ENCODE data around the gene SND1. TPM values are rescaled to one million over a fixed set of nuclear protein-coding genes. Genes with fewer than 3 reads are reported as not detected.

Gene SND1
- total and polyA plus RNA-seq, 10 of the 15 experiments (the other 5 are each of a cell fraction or from before 2014, with no cell fraction given) = 52.4 to 270 (median 146) TPM

- in situ Hi-C loops (cut with MboI) (no loop called here), intact Hi-C loops (cut with micrococcal nuclease; ENCODE audit: unreplicated experiment) (loop anchor here (10.0 kb wide), 1 partner anchor 218 kb away; no protein-coding TSS in a partner anchor)
- no peaks in the 10 kb centered on the region; the same call in 1 of the 2 replicates for H4K20me1 ChIP-seq (ENCODE audit: control insufficient read depth, insufficient read depth)
- BruUV-seq (replicated peaks) = no TSS peak
- SMC1A ChIA-PET (ENCODE audit: uncharacterized antibody, unreplicated experiment) = interaction anchor here (1.4 kb wide), 1 partner anchor 15 kb away, joined by 5 read pairs; no protein-coding TSS in a partner anchor
- no peaks in the 10 kb centered on the region for H3K27me3 ChIP-seq (replicated peaks in 1 of 2; ENCODE audit: control insufficient read depth in 2 of 2, insufficient read depth in 2 of 2, low read length in 1 of 2)
- no peak for DNase-seq (ENCODE audit: low read depth, low spot score)
- no peak overlapping the region for H3K4me3 ChIP-seq
- H3K9ac ChIP-seq (ENCODE audit: control insufficient read depth, insufficient read depth, low read length) = no peak overlapping the region
- H3K36me3 ChIP-seq (ENCODE audit: control insufficient read depth in 2 of 2, insufficient read depth in 2 of 2, low read length in 1 of 2) = peaks cover 7 to 13% of the 10 kb centered on the region in 2 experiments
- H3K4me1 ChIP-seq (ENCODE audit: control insufficient read depth, insufficient read depth, low read length) = peaks cover 23% of the 10 kb centered on the region
- 95% methylated on average over 4 of the region's 4 CpGs for WGBS (ENCODE audit: insufficient coverage, insufficient replicate concordance, low lambda C conversion rate, missing lambda C conversion rate)
- POLR2A ChIA-PET = no interaction called here
- H3K79me2 ChIP-seq (ENCODE audit: control insufficient read depth, insufficient read depth, low read length) = peaks cover 8% of the 10 kb centered on the region
- no peak for ATAC-seq
- H2AFZ ChIP-seq (ENCODE audit: control insufficient read depth, low read depth, low read length) = no peak overlapping the region
- CTCF ChIA-PET = interaction anchor here (1.4 kb wide), 1 partner anchor 140 kb away, joined by 3 read pairs; no protein-coding TSS in a partner anchor
- FAIRE-seq = no peak
- no peak overlapping the region for H3K27ac ChIP-seq (ENCODE audit: control insufficient read depth, insufficient read depth)
- RAD21 ChIA-PET (ENCODE audit: unreplicated experiment) = no interaction called here
- no peak overlapping the region for H3K4me2 ChIP-seq (ENCODE audit: control insufficient read depth, insufficient read depth)
- peaks cover 2% of the 10 kb centered on the region; the same call in 2 of the 3 replicates for H3K9me3 ChIP-seq (replicated peaks; ENCODE audit: control insufficient read depth, insufficient read depth, low read length)
- TF ChIP-seq RELA (IDR thresholded peaks at IDR 0.05; ENCODE audit: borderline replicate concordance, partially characterized antibody) (no peak), BCL11A (IDR thresholded peaks at IDR 0.05; ENCODE audit: low read depth, low read length) (no peak), CBX3 (IDR thresholded peaks at IDR 0.05; ENCODE audit: borderline replicate concordance, low read depth) (no peak)
These were observed 281.2 kb downstream of the SND1 start for GRCh38 chr7:127933146-127933545.

DNA sequence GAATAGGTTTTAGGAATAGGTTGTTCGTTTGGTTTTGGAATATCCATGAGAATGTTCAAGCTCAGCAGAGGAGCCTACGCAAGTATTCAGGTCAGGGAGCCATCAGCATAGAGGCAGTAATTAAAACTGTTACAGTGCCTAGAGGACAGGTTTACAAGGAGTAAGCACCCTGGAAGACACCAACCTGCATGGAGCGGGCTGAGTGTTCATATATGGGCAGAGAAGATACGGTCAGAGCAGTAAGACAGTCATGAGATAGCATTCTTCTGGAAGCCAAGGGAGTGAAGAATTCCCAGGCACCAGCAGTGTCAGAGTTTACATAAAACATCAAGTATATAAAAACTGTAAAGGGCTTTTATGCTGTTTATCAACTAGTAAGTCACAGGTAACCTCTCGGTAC lies 282.7 kb downstream of the SND1 start:
- Histone ChIP-seq H4K20me1 (ENCODE audit: control insufficient read depth, insufficient read depth) (no peaks in the 10 kb centered on the region; the same call in 1 of the 2 replicates), H3K9ac (ENCODE audit: control insufficient read depth, insufficient read depth, low read length) (no peak overlapping the region), H3K4me3 (no peak overlapping the region), H3K9me3 (replicated peaks; ENCODE audit: control insufficient read depth, insufficient read depth, low read length) (peaks cover 2% of the 10 kb centered on the region; the same call in 2 of the 3 replicates), H3K27ac (ENCODE audit: control insufficient read depth, insufficient read depth) (no peak overlapping the region), H3K36me3 (ENCODE audit: control insufficient read depth in 2 of 2, insufficient read depth in 2 of 2, low read length in 1 of 2) (peaks cover 4 to 21% of the 10 kb centered on the region in 2 experiments), H3K27me3 (replicated peaks in 1 of 2; ENCODE audit: control insufficient read depth in 2 of 2, insufficient read depth in 2 of 2, low read length in 1 of 2) (no peaks in the 10 kb centered on the region), H3K4me1 (ENCODE audit: control insufficient read depth, insufficient read depth, low read length) (peaks cover 8% of the 10 kb centered on the region), H2AFZ (ENCODE audit: control insufficient read depth, low read depth, low read length) (no peak overlapping the region), H3K79me2 (ENCODE audit: control insufficient read depth, insufficient read depth, low read length) (peaks cover 4% of the 10 kb centered on the region), H3K4me2 (ENCODE audit: control insufficient read depth, insufficient read depth) (no peak overlapping the region)
- DNase-seq (ENCODE audit: low read depth, low spot score) (no peak), ATAC-seq (no peak), FAIRE-seq (no peak)
- BruUV-seq (replicated peaks) = no TSS peak
- RAD21 ChIA-PET (ENCODE audit: unreplicated experiment) = no interaction called here
- intact Hi-C loops (cut with micrococcal nuclease; ENCODE audit: unreplicated experiment) (loop anchor here (10.0 kb wide), 1 partner anchor 220 kb away; no protein-coding TSS in a partner anchor), in situ Hi-C loops (cut with MboI) (no loop called here)
- POLR2A ChIA-PET = no interaction called here
- SMC1A ChIA-PET (ENCODE audit: uncharacterized antibody, unreplicated experiment) = interaction anchor here (0.9 kb wide), 1 partner anchor 23 kb away, joined by 3 read pairs; no protein-coding TSS in a partner anchor
- CTCF ChIA-PET = interaction anchor here (0.6 kb wide), 1 partner anchor 494 kb away, joined by 3 read pairs; no protein-coding TSS in a partner anchor
- 100% methylated on average over 5 of the region's 5 CpGs for WGBS (ENCODE audit: insufficient coverage, insufficient replicate concordance, low lambda C conversion rate, missing lambda C conversion rate)
- TF ChIP-seq NKRF (conservative IDR thresholded peaks at IDR 0.05) (no peak), NR2C1 (IDR thresholded peaks at IDR 0.05) (no peak), JUND (IDR thresholded peaks at IDR 0.05; ENCODE audit: low read depth, low read length) (no peak), BMI1 (IDR thresholded peaks at IDR 0.05; ENCODE audit: borderline replicate concordance) (no peak), BHLHE40 (IDR thresholded peaks at IDR 0.05; ENCODE audit: borderline replicate concordance in 1 of 2, low read depth in 2 of 2, low read length in 1 of 2) (no peak), HDAC6 (IDR thresholded peaks at IDR 0.05; ENCODE audit: unreplicated experiment) (no peak), POLR2AphosphoS5 (IDR thresholded peaks at IDR 0.05; ENCODE audit: low read length) (no peak), POLR2AphosphoS2 (IDR thresholded peaks at IDR 0.05; ENCODE audit: low read depth, low read length) (no peak), TCF12 (IDR thresholded peaks at IDR 0.05; ENCODE audit: low read depth, low read length) (no peak), TCF3 (IDR thresholded peaks at IDR 0.05; ENCODE audit: borderline replicate concordance, insufficient read depth, low read depth, low read length) (no peak), SMAD5 (IDR thresholded peaks at IDR 0.05; ENCODE audit: low read depth) (no peak), ZNF217 (IDR thresholded peaks at IDR 0.05) (no peak), GABPA (IDR thresholded peaks at IDR 0.05; ENCODE audit: low read depth) (no peak), EP300 (IDR thresholded peaks at IDR 0.05; ENCODE audit: borderline replicate concordance in 1 of 2, control insufficient read depth in 1 of 2, low read depth in 2 of 2, low read length in 2 of 2) (no peak)

All from GM12878 (cell line).